ENCODE measurements around the gene WBP2NL. TPM values are rescaled to one million over a fixed set of nuclear protein-coding genes. Genes with fewer than 3 reads are reported as not detected.

WBP2NL gene
- total and polyA plus RNA-seq, 2 of the 8 experiments (the other 6 are each of a cell fraction or from before 2014, with no cell fraction given) = not detected

- no peak overlapping the region for H3K4ac ChIP-seq (replicated peaks; ENCODE audit: insufficient read length, low read depth, low read length)
- POLR2A ChIA-PET (ENCODE audit: partially characterized antibody) = interaction anchor here (0.6 kb wide), 1 partner anchor 103 kb away, joined by 3 read pairs; no protein-coding TSS in a partner anchor
- CTCF ChIA-PET (ENCODE audit: partially characterized antibody) = interaction anchor here (0.6 kb wide), 1 partner anchor 1110 kb away, joined by 3 read pairs; no protein-coding TSS in a partner anchor
Measured at GRCh38 chr22:42013385-42013784, 14.8 kb downstream of the WBP2NL start.

More at GRCh38 chr22:42013385-42013784, 14.8 kb downstream of the WBP2NL start:
- Histone ChIP-seq H4K91ac (replicated peaks; ENCODE audit: insufficient read length, low read length) (no peak overlapping the region), H2BK120ac (replicated peaks; ENCODE audit: low read depth, low read length) (no peak overlapping the region), H2AK5ac (ENCODE audit: low read depth, low read length) (no peak overlapping the region), H4K20me1 (replicated peaks in 1 of 2; ENCODE audit: control insufficient read depth in 1 of 2, insufficient read depth in 2 of 2, low read length in 2 of 2) (no peaks in the 10 kb centered on the region), H3K4me3 (ENCODE audit: extremely low read depth in 1 of 4, insufficient read depth in 2 of 4, low read depth in 3 of 4, low read length in 4 of 4) (no peak overlapping the region), H3K14ac (ENCODE audit: insufficient read length) (no peak overlapping the region), H2BK15ac (ENCODE audit: low read length) (no peak overlapping the region), H3K23me2 (ENCODE audit: low read depth, low read length) (no peaks in the 10 kb centered on the region), H4K5ac (ENCODE audit: insufficient read length, low read depth, low read length) (no peak overlapping the region), H3K9ac (replicated peaks in 1 of 4; ENCODE audit: extremely low read depth in 1 of 4, low read depth in 3 of 4, low read length in 3 of 4) (no peak overlapping the region), H3K4me2 (ENCODE audit: insufficient read depth in 1 of 2, low read depth in 2 of 2, low read length in 2 of 2) (no peak overlapping the region), H3K4me1 (replicated peaks in 1 of 4; ENCODE audit: control insufficient read depth in 3 of 4, insufficient read depth in 4 of 4, low read length in 3 of 4) (no peaks in the 10 kb centered on the region), H3K27me3 (replicated peaks in 1 of 4; ENCODE audit: control insufficient read depth in 3 of 4, extremely low read depth in 1 of 4, insufficient read depth in 3 of 4, low read length in 3 of 4) (no peaks in the 10 kb centered on the region), H3K18ac (ENCODE audit: extremely low read depth, low read length) (no peak overlapping the region), H2BK5ac (ENCODE audit: low read depth, low read length) (no peak overlapping the region), H2BK20ac (ENCODE audit: low read length) (no peak overlapping the region), H2BK12ac (ENCODE audit: low read depth, low read length) (no peak overlapping the region), H3K23ac (ENCODE audit: insufficient read length) (no peak overlapping the region), H3K79me2 (ENCODE audit: control insufficient read depth in 1 of 2, insufficient read depth in 2 of 2, low read length in 2 of 2) (no peaks in the 10 kb centered on the region), H3K36me3 (ENCODE audit: control insufficient read depth in 2 of 4, insufficient read depth in 4 of 4, low read length in 3 of 4) (no peaks in the 10 kb centered on the region), H3K79me1 (ENCODE audit: low read depth, low read length) (no peaks in the 10 kb centered on the region), H3K9me3 (ENCODE audit: insufficient read depth in 2 of 2, low read depth in 1 of 2, low read length in 1 of 2) (peaks cover 0 to 4% of the 10 kb centered on the region in 2 experiments; a peak in 1 of 4 replicates), H4K8ac (ENCODE audit: extremely low read depth, insufficient read depth, low read length) (no peak overlapping the region), H3K56ac (replicated peaks; ENCODE audit: insufficient read length, low read depth, low read length) (no peak overlapping the region), H3K27ac (ENCODE audit: low read depth, low read length) (no peak overlapping the region), H2AFZ (ENCODE audit: low read length) (no peak overlapping the region)
- DNase-seq (ENCODE audit: low read depth in 1 of 2, low spot score in 2 of 2) (no peak), FAIRE-seq (no peak)
- 79% methylated on average over 4 of the region's 4 CpGs; no CpG with 5 or more reads in 1 of the 2 experiments for WGBS, 2 experiments (ENCODE audit: extremely low coverage in 1 of 2, insufficient coverage in 1 of 2, insufficient read length in 1 of 2, insufficient replicate concordance in 2 of 2, low coverage in 1 of 2, low lambda C conversion rate in 2 of 2, missing lambda C conversion rate in 1 of 2)
- TF ChIP-seq SIX5 (IDR thresholded peaks at IDR 0.05; ENCODE audit: low read depth, low read length) (no peak), CREB1 (IDR thresholded peaks at IDR 0.05) (no peak)

All from H1 (cell line).